Activated CD8-positive, alpha-beta memory T cell treated with anti-CD3 and anti-CD28 coated beads for 24 hours (primary cell): Measurements from ENCODE around the gene SFRP2.

Experiments used
- DNase-seq: peaks from one replicate; pipeline ENCODE4 v3.0.0-alpha.2; 2020

SFRP2 gene

GRCh38 chr4:153766758-153767157 lies 22.1 kb downstream of the SFRP2 start:
- no peak for DNase-seq

- no peak for DNase-seq
Observed at GRCh38 chr4:153765894-153766293, 23.0 kb downstream of the SFRP2 start.

GRCh38 chr4:153764601-153765368 lies 24.1 kb downstream of the SFRP2 start:
- DNase-seq, result no peak

- no peak for DNase-seq
Observed at GRCh38 chr4:153763404-153763803, 25.5 kb downstream of the SFRP2 start.

GRCh38 chr4:153759407-153760316 lies 29.2 kb downstream of the SFRP2 start, which contains the start of gene RNF175:
TSS of gene RNF175 (minus strand) at chr4:153760024. CDS start at chr4:153759862, 162 bp downstream.
- peak; percentile 67 for DNase-seq

- DNase-seq, result no peak
Observed at GRCh38 chr4:153758688-153759406, 30.0 kb downstream of the SFRP2 start.

GRCh38 chr4:153758136-153758535 lies 30.7 kb downstream of the SFRP2 start:
- DNase-seq, result no peak

- DNase-seq, result no peak
Observed at GRCh38 chr4:153757407-153757806, 31.5 kb downstream of the SFRP2 start.

GRCh38 chr4:153755186-153755585 lies 33.7 kb downstream of the SFRP2 start:
- no peak for DNase-seq

- DNase-seq, result peak; percentile 80
Observed at GRCh38 chr4:153750197-153750817, 38.6 kb downstream of the SFRP2 start.

GRCh38 chr4:153748378-153748777 lies 40.5 kb downstream of the SFRP2 start:
- DNase-seq, result no peak

GRCh38 chr4:153747406-153747955 lies 41.4 kb downstream of the SFRP2 start:
- no peak for DNase-seq

- DNase-seq, result no peak
Observed at GRCh38 chr4:153745651-153746050, 43.2 kb downstream of the SFRP2 start.

GRCh38 chr4:153741541-153741940 lies 47.3 kb downstream of the SFRP2 start:
- DNase-seq, result no peak

GRCh38 chr4:153735906-153736461 lies 52.9 kb downstream of the SFRP2 start:
- DNase-seq, result no peak

GRCh38 chr4:153733751-153734448 lies 55.0 kb downstream of the SFRP2 start:
- no peak for DNase-seq

- no peak for DNase-seq
Observed at GRCh38 chr4:153731239-153731638, 57.6 kb downstream of the SFRP2 start.
